GM23248 (cell line): ENCODE data around the gene AQP9.

Source experiments
- EZH2 ChIP-seq: fragments of 200-600 bp; sonication (generic); IDR thresholded peaks from 2 replicates; pipeline ENCODE4 v1.6.1; 2018; ENCODE audit warnings: antibody characterized with exemption, mild to moderate bottlenecking; ENCODE audit not compliant: insufficient read depth, poor library complexity, severe bottlenecking
- EZH2phosphoT487 ChIP-seq: fragments of 200-600 bp; sonication (generic); IDR thresholded peaks from 2 replicates; pipeline ENCODE4 v1.6.1; 2018; ENCODE audit warnings: antibody characterized with exemption, moderate library complexity, mild to moderate bottlenecking, low read depth; ENCODE audit not compliant: insufficient read depth

DNA sequence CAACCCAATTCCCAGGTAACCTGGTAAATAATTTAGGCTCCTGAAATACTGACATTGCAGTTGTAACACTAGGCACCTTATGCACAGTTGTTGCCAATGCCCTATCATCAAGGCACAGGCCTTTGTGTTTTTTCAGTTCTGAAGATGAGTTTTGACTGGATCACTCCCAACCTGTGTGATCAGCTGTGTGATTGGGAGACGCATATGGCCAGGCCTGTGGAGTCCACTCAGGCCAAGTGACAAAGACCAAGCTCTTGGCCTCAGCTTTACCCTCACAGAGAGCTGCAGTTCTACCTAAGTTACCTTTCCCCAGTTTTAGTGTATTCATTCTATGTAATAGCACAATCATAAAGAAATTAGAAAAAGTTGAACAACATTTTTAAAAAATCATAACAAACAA, 19.2 kb upstream of the AQP9 start:
- TF ChIP-seq EZH2 (no peak), EZH2phosphoT487 (no peak)
